HFFc6 (cell line): ENCODE results near the gene PGGT1B. TPM values are rescaled to one million over a fixed set of nuclear protein-coding genes. Genes with fewer than 3 reads are reported as not detected.
A peak's percentile ranks its signal among the peaks of the same experiment; 100 is the strongest.

Source experiments
- DNase-seq: peaks from one replicate; pipeline ENCODE4 v3.0.0-alpha.2; 2018
- H3K27ac Mint-ChIP-seq: 2 replicates; pipeline ENCODE4 v1.8.0; 2020; ENCODE audit warnings: mild to moderate bottlenecking, mixed read lengths
- H3K27me3 Mint-ChIP-seq: 2 replicates; pipeline ENCODE4 v1.8.0; 2021; ENCODE audit warnings: mild to moderate bottlenecking, moderate library complexity, mixed read lengths; ENCODE audit not compliant: insufficient read depth
- H3K36me3 Mint-ChIP-seq: 2 replicates; pipeline ENCODE4 v1.8.0; 2021; ENCODE audit warnings: low read depth, mixed read lengths
- H3K4me1 Mint-ChIP-seq: 2 replicates; pipeline ENCODE4 v1.8.0; 2020; ENCODE audit warnings: low read depth, mixed read lengths
- H3K4me3 Mint-ChIP-seq: 2 replicates; pipeline ENCODE4 v1.8.0; 2020; ENCODE audit warnings: mild to moderate bottlenecking, moderate library complexity, mixed read lengths
- H3K9me3 Mint-ChIP-seq: 2 replicates; pipeline ENCODE4 v1.8.0; 2020; ENCODE audit warnings: mild to moderate bottlenecking, mixed read lengths
- CTCF ChIP-seq: fragments of 200-600 bp; sonication (generic); IDR thresholded peaks from 2 replicates; pipeline ENCODE4 v1.5.0; 2021; ENCODE audit warnings: antibody characterized with exemption, mild to moderate bottlenecking
- total RNA-seq, 6 experiments: library from RNA; stranded (reverse); fragmentation: NEBNext Ultra II Directional; extraction: Animal tissue kit (Norgen Biotek cat#: 25700); gene quantifications; 2 replicates in 1 of 6; 3 replicates in 5 of 6; pipeline ENCODE4 v1.2.3, GENCODE V29; 2021

The PGGT1B gene
- total RNA-seq, 6 experiments from 2014 or later = 28.2 to 40.1 (median 35.0) TPM

- DNase-seq = no peak
- peaks cover 38% of the 10 kb centered on the region for H3K27me3 Mint-ChIP-seq
- no peak for TF ChIP-seq CTCF
- H3K36me3 Mint-ChIP-seq = no peaks in the 10 kb centered on the region
- H3K4me1 Mint-ChIP-seq = peaks cover 10% of the 10 kb centered on the region
- H3K9me3 Mint-ChIP-seq = no peaks in the 10 kb centered on the region
- no peak overlapping the region for H3K27ac Mint-ChIP-seq
- H3K4me3 Mint-ChIP-seq = no peak overlapping the region
Measured at GRCh38 chr5:115179030-115179393, 83.7 kb downstream of the PGGT1B start.

- no peak for TF ChIP-seq CTCF
- peaks cover 24% of the 10 kb centered on the region for H3K27me3 Mint-ChIP-seq
- peak overlapping the region; percentile 88 for H3K4me3 Mint-ChIP-seq
- peaks cover 6% of the 10 kb centered on the region; the same call in 1 of the 2 replicates for H3K4me1 Mint-ChIP-seq
- peaks cover 15% of the 10 kb centered on the region for H3K36me3 Mint-ChIP-seq
- DNase-seq = no peak
- no peak overlapping the region for H3K27ac Mint-ChIP-seq
- H3K9me3 Mint-ChIP-seq = peaks cover 18% of the 10 kb centered on the region
Measured at GRCh38 chr5:115170929-115171510, 91.7 kb downstream of the PGGT1B start.

- DNase-seq = no peak
- Mint-ChIP-seq H3K27ac (no peak overlapping the region), H3K36me3 (peaks cover 15% of the 10 kb centered on the region), H3K4me1 (peaks cover 6% of the 10 kb centered on the region; the same call in 1 of the 2 replicates), H3K27me3 (peaks cover 27% of the 10 kb centered on the region), H3K4me3 (peak overlapping the region; percentile 88), H3K9me3 (peaks cover 18% of the 10 kb centered on the region)
- no peak for TF ChIP-seq CTCF
Measured at GRCh38 chr5:115170134-115170928, 92.3 kb downstream of the PGGT1B start.

GRCh38 chr5:115169487-115170133 is 93.1 kb downstream of the PGGT1B start, which contains the start of gene TRIM36:
TRIM36 (minus strand) TSS chr5:115169908; CDS start chr5:115169634, 274 bp downstream.
- peaks cover 6% of the 10 kb centered on the region; the same call in 1 of the 2 replicates for H3K4me1 Mint-ChIP-seq
- H3K9me3 Mint-ChIP-seq = peaks cover 18% of the 10 kb centered on the region
- peaks cover 15% of the 10 kb centered on the region for H3K36me3 Mint-ChIP-seq
- H3K27ac Mint-ChIP-seq = no peak within 1 kb of the TSS
- peak; percentile 19; the same call in 1 of the 2 replicates for TF ChIP-seq CTCF
- peaks cover 33% of the 10 kb centered on the region for H3K27me3 Mint-ChIP-seq
- DNase-seq = peak; percentile 88
- H3K4me3 Mint-ChIP-seq = peak within 1 kb of the TSS; percentile 88

- no peak for DNase-seq
- H3K4me1 Mint-ChIP-seq = peaks cover 6% of the 10 kb centered on the region; the same call in 1 of the 2 replicates
- peaks cover 33% of the 10 kb centered on the region for H3K27me3 Mint-ChIP-seq
- TF ChIP-seq CTCF = no peak
- H3K27ac Mint-ChIP-seq = no peak overlapping the region
- H3K4me3 Mint-ChIP-seq = peak overlapping the region; percentile 88
- peaks cover 18% of the 10 kb centered on the region for H3K9me3 Mint-ChIP-seq
- peaks cover 15% of the 10 kb centered on the region for H3K36me3 Mint-ChIP-seq
Measured at GRCh38 chr5:115168829-115169486, 93.7 kb downstream of the PGGT1B start.
